ENCODE data around the gene SORL1-AS1.

Gene SORL1-AS1

GRCh38 chr11:121494355-121495099 is 41.8 kb upstream of the SORL1-AS1 start:
- Histone ChIP-seq H3K4me3 (ENCODE audit: low read depth, low read length) (no peak overlapping the region), H3K9me3 (ENCODE audit: severe bottlenecking) (no peaks in the 10 kb centered on the region), H3K27me3 (ENCODE audit: insufficient read depth, low read depth, severe bottlenecking) (no peaks in the 10 kb centered on the region), H3K27ac (no peak overlapping the region), H3K36me3 (no peaks in the 10 kb centered on the region)
- DNase-seq: no peak
- TF ChIP-seq CTCF (IDR thresholded peaks at IDR 0.05; ENCODE audit: low read depth, low read length): no peak

- Histone ChIP-seq H3K27me3 (ENCODE audit: insufficient read depth, low read depth, severe bottlenecking) (no peaks in the 10 kb centered on the region), H3K27ac (no peak overlapping the region), H3K4me3 (ENCODE audit: low read depth, low read length) (no peak overlapping the region), H3K9me3 (ENCODE audit: severe bottlenecking) (no peaks in the 10 kb centered on the region), H3K36me3 (no peaks in the 10 kb centered on the region)
- no peak for DNase-seq
- no peak for TF ChIP-seq CTCF (IDR thresholded peaks at IDR 0.05; ENCODE audit: low read depth, low read length)
Observed at GRCh38 chr11:121489823-121490222, 37.1 kb upstream of the SORL1-AS1 start.

GRCh38 chr11:121488641-121489040 is 35.9 kb upstream of the SORL1-AS1 start:
- no peak for DNase-seq
- Histone ChIP-seq H3K9me3 (ENCODE audit: severe bottlenecking) (no peaks in the 10 kb centered on the region), H3K27ac (no peak overlapping the region), H3K4me3 (ENCODE audit: low read depth, low read length) (no peak overlapping the region), H3K27me3 (ENCODE audit: insufficient read depth, low read depth, severe bottlenecking) (no peaks in the 10 kb centered on the region), H3K36me3 (no peaks in the 10 kb centered on the region)
- no peak for TF ChIP-seq CTCF (IDR thresholded peaks at IDR 0.05; ENCODE audit: low read depth, low read length)

GRCh38 chr11:121488170-121488569 is 35.4 kb upstream of the SORL1-AS1 start:
- Histone ChIP-seq H3K27me3 (ENCODE audit: insufficient read depth, low read depth, severe bottlenecking) (no peaks in the 10 kb centered on the region), H3K36me3 (no peaks in the 10 kb centered on the region), H3K4me3 (ENCODE audit: low read depth, low read length) (no peak overlapping the region), H3K9me3 (ENCODE audit: severe bottlenecking) (no peaks in the 10 kb centered on the region), H3K27ac (no peak overlapping the region)
- DNase-seq: no peak
- no peak for TF ChIP-seq CTCF (IDR thresholded peaks at IDR 0.05; ENCODE audit: low read depth, low read length)

GRCh38 chr11:121487191-121487590 is 34.4 kb upstream of the SORL1-AS1 start:
- no peak overlapping the region for H3K27ac ChIP-seq
- no peak overlapping the region for H3K4me3 ChIP-seq (ENCODE audit: low read depth, low read length)
- no peaks in the 10 kb centered on the region for H3K27me3 ChIP-seq (ENCODE audit: insufficient read depth, low read depth, severe bottlenecking)
- TF ChIP-seq CTCF (IDR thresholded peaks at IDR 0.05; ENCODE audit: low read depth, low read length): no peak
- no peaks in the 10 kb centered on the region for H3K9me3 ChIP-seq (ENCODE audit: severe bottlenecking)
- no peak for DNase-seq
- no peaks in the 10 kb centered on the region for H3K36me3 ChIP-seq

GRCh38 chr11:121486054-121486453 is 33.3 kb upstream of the SORL1-AS1 start:
- no peaks in the 10 kb centered on the region for H3K36me3 ChIP-seq
- no peak overlapping the region for H3K4me3 ChIP-seq (ENCODE audit: low read depth, low read length)
- no peaks in the 10 kb centered on the region for H3K27me3 ChIP-seq (ENCODE audit: insufficient read depth, low read depth, severe bottlenecking)
- no peak for TF ChIP-seq CTCF (IDR thresholded peaks at IDR 0.05; ENCODE audit: low read depth, low read length)
- no peak for DNase-seq
- no peaks in the 10 kb centered on the region for H3K9me3 ChIP-seq (ENCODE audit: severe bottlenecking)
- H3K27ac ChIP-seq: no peak overlapping the region

Measured in WERI-Rb-1 (cell line).